ENCODE data around the gene CYP8B1. TPM values are rescaled to one million over a fixed set of nuclear protein-coding genes. Genes with fewer than 3 reads are reported as not detected.
A peak's percentile ranks its signal among the peaks of the same experiment; 100 is the strongest.

Gene CYP8B1
- total and polyA plus RNA-seq, 4 donors, result 0.01 to 0.09 TPM; not detected in 2

DNA sequence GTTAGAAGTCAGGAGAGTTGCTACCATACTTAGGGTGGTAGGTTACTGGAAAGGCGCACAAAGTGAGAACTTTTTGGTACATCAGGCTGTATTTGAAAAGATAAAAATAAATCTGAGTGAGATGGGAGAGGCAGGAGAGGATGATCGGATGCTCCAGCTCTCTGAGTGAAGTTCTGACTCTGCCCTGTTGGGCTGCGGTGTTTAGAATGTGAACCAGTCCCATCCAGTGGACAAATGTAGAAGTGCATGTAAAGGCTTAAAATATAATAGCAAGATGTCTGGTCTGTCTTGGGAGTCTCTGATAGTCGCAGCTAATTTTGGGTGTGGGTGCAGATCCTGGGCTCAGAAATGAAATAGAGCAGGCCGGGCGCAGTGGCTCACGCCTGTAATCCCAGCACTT is 36.1 kb downstream of the CYP8B1 start:
- Histone ChIP-seq H3K36me3 (ENCODE audit: control insufficient read depth in 4 of 4, insufficient read depth in 4 of 4, low read length in 4 of 4) (no peaks in the 10 kb centered on the region), H3K27ac (ENCODE audit: low read depth in 1 of 2, low read length in 1 of 2) (no peak overlapping the region), H3K9ac (ENCODE audit: insufficient read depth in 1 of 2, low read length in 2 of 2) (no peak overlapping the region), H3K27me3 (ENCODE audit: control insufficient read depth in 3 of 3, insufficient read depth in 3 of 3, low read length in 2 of 3) (no peaks in the 10 kb centered on the region), H3K4me3 (no peak overlapping the region), H3K4me1 (ENCODE audit: control insufficient read depth in 5 of 5, insufficient read depth in 5 of 5, low read length in 5 of 5) (peaks cover 0 to 1% (median 0%) of the 10 kb centered on the region in 5 donors), H3K9me3 (ENCODE audit: control insufficient read depth in 4 of 4, insufficient read depth in 3 of 4, low read length in 3 of 4) (no peaks in the 10 kb centered on the region)
- TF ChIP-seq, protein P1, sequence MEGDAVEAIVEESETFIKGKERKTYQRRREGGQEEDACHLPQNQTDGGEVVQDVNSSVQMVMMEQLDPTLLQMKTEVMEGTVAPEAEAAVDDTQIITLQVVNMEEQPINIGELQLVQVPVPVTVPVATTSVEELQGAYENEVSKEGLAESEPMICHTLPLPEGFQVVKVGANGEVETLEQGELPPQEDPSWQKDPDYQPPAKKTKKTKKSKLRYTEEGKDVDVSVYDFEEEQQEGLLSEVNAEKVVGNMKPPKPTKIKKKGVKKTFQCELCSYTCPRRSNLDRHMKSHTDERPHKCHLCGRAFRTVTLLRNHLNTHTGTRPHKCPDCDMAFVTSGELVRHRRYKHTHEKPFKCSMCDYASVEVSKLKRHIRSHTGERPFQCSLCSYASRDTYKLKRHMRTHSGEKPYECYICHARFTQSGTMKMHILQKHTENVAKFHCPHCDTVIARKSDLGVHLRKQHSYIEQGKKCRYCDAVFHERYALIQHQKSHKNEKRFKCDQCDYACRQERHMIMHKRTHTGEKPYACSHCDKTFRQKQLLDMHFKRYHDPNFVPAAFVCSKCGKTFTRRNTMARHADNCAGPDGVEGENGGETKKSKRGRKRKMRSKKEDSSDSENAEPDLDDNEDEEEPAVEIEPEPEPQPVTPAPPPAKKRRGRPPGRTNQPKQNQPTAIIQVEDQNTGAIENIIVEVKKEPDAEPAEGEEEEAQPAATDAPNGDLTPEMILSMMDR (IDR thresholded peaks at IDR 0.05; ENCODE audit: control extremely low read depth, extremely low read depth), result peak; percentile 70
- DNase-seq (peak; percentile 41 to 78 (median 75)), ATAC-seq (ENCODE audit: insufficient read depth, low FRiP score) (peak; percentile 73)
- WGBS, 2 donors, result 42 to 52% methylated on average over 7 of the region's 7 CpGs

DNA sequence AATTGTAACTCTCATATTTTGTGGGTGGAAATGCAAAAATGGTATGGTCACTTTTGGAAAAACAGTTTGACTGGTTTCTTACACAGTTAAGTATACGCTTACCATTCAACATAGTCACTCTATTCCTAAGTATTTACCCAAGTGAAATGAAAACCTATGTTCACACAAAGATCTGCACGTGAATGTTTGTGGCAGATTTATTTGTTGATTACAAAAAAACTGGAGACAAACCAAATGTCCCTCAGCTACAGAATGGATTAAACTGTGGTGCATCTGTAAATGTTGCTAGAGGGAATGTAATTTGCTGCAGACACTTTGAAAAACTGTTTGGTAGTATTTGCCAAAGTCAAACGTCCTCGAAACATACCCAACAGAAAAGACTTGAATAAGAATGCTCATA is 37.1 kb downstream of the CYP8B1 start:
- TF ChIP-seq, protein P1 (IDR thresholded peaks at IDR 0.05; ENCODE audit: control extremely low read depth, extremely low read depth), result no peak
- ATAC-seq (ENCODE audit: insufficient read depth, low FRiP score), result no peak
- H3K4me3 ChIP-seq, result no peak overlapping the region
- no peak overlapping the region for H3K27ac ChIP-seq (ENCODE audit: low read depth in 1 of 2, low read length in 1 of 2)
- no peaks in the 10 kb centered on the region for H3K36me3 ChIP-seq (ENCODE audit: control insufficient read depth in 4 of 4, insufficient read depth in 4 of 4, low read length in 4 of 4)
- H3K9ac ChIP-seq (ENCODE audit: insufficient read depth in 1 of 2, low read length in 2 of 2), result no peak overlapping the region
- H3K4me1 ChIP-seq (ENCODE audit: control insufficient read depth in 5 of 5, insufficient read depth in 5 of 5, low read length in 5 of 5), result peaks cover 0 to 1% (median 0%) of the 10 kb centered on the region in 5 donors
- H3K9me3 ChIP-seq (ENCODE audit: control insufficient read depth in 4 of 4, insufficient read depth in 3 of 4, low read length in 3 of 4), result no peaks in the 10 kb centered on the region
- WGBS, 2 donors, result 81 to 93% methylated on average over 4 of the region's 4 CpGs
- no peak for DNase-seq
- H3K27me3 ChIP-seq (ENCODE audit: control insufficient read depth in 3 of 3, insufficient read depth in 3 of 3, low read length in 2 of 3), result no peaks in the 10 kb centered on the region

DNA sequence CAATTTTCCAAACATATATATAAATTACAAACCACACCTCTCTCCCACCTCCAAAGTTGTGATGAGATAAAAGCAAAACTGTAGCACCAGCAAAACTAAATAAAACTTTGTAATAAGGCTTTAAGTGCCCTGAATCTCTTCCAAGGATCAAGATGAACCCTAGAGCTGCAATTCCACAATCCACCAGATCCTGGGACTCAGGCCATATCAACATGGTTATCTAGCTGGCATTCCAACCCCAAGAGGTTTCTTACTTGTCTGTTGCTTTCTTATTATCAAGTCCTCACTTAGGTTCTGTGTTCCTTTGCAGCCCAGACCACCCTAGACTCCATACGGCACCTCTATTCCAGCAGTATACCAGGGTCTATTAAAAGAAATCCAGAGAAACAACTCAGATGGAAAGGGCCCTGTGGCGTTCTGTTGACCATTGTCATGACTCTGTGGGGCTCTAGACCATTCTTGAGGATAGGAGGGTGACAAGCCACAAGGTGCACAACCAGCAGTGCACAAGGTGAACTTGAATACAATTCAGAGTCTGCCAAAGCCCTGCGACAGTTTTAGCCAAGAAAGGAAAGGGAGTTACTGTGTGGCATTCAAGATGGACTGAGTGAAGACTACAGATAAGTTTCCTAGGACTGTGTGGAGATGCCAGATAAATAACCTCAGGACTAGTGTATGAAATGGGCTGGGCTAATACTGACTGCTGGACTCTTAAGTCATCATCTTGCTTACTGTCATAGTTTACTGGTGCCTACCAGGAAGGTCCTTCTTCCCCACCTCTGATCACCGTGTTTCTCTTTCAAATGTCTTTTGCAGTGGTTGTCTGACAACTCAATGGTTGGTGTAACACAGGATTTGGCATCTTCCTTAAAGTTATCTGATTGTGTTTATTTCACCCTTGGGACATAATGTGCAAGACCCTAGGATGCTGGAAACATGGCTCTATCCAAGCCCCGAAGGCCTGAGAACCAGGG is 39.2 kb downstream of the CYP8B1 start:
- Histone ChIP-seq H3K27me3 (ENCODE audit: control insufficient read depth in 3 of 3, insufficient read depth in 3 of 3, low read length in 2 of 3) (no peaks in the 10 kb centered on the region), H3K4me3 (no peak overlapping the region), H3K4me1 (ENCODE audit: control insufficient read depth in 5 of 5, insufficient read depth in 5 of 5, low read length in 5 of 5) (peaks cover 0 to under 1% (median 0%) of the 10 kb centered on the region in 5 donors), H3K9me3 (ENCODE audit: control insufficient read depth in 4 of 4, insufficient read depth in 3 of 4, low read length in 3 of 4) (no peaks in the 10 kb centered on the region), H3K36me3 (ENCODE audit: control insufficient read depth in 4 of 4, insufficient read depth in 4 of 4, low read length in 4 of 4) (no peaks in the 10 kb centered on the region), H3K27ac (ENCODE audit: low read depth in 1 of 2, low read length in 1 of 2) (no peak overlapping the region), H3K9ac (ENCODE audit: insufficient read depth in 1 of 2, low read length in 2 of 2) (no peak overlapping the region)
- ATAC-seq (ENCODE audit: insufficient read depth, low FRiP score) (no peak), DNase-seq (no peak)
- WGBS, 2 donors, result 88 to 91% methylated on average over 5 of the region's 5 CpGs
- TF ChIP-seq, protein P1 (IDR thresholded peaks at IDR 0.05; ENCODE audit: control extremely low read depth, extremely low read depth), result no peak

All from lung (tissue), 12 donors.